ENCODE results near the gene IRAK2. TPM values are rescaled to one million over a fixed set of nuclear protein-coding genes. Genes with fewer than 3 reads are reported as not detected.

Gene IRAK2
- total and polyA plus RNA-seq, 2 of the 8 experiments (the other 6 are each of a cell fraction or from before 2014, with no cell fraction given): 1.5 TPM

DNA sequence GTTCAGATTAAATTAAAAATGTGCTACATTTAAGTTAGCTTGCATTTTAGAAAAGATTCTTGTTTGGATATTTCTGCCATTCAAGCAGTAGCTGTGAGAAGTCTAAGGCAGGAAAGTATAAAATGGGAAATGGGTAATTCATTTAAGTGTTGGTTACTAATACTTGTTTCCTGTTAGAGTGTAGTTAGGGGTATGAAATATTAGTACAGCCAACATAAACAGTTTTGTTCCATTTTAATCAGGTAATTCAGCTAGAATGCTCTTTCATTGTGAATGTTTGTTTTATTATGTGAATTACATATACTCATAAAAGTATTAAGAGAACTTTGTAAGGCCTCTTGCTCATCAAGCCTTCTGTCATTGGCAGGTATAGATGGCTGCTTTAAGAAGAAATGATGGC, 103.4 kb downstream of the IRAK2 start:
- Histone ChIP-seq H3K14ac (ENCODE audit: insufficient read length) (no peak overlapping the region), H2BK12ac (ENCODE audit: low read depth, low read length) (no peak overlapping the region), H3K27ac (ENCODE audit: low read depth, low read length) (no peak overlapping the region), H2AK5ac (ENCODE audit: low read depth, low read length) (no peak overlapping the region), H2AFZ (ENCODE audit: low read length) (no peak overlapping the region), H3K36me3 (ENCODE audit: control insufficient read depth in 2 of 4, insufficient read depth in 4 of 4, low read length in 3 of 4) (peaks cover 9 to 16% (median 12%) of the 10 kb centered on the region in 4 experiments; a peak in 6 of 8 replicates), H3K4me1 (replicated peaks in 1 of 4; ENCODE audit: control insufficient read depth in 3 of 4, insufficient read depth in 4 of 4, low read length in 3 of 4) (no peaks in the 10 kb centered on the region; a peak in 2 of 7 replicates), H4K20me1 (replicated peaks in 1 of 2; ENCODE audit: control insufficient read depth in 1 of 2, insufficient read depth in 2 of 2, low read length in 2 of 2) (peaks cover 4 to 5% of the 10 kb centered on the region in 2 experiments), H3K23ac (ENCODE audit: insufficient read length) (no peak overlapping the region), H3K56ac (replicated peaks; ENCODE audit: insufficient read length, low read depth, low read length) (no peak overlapping the region), H3K23me2 (ENCODE audit: low read depth, low read length) (no peaks in the 10 kb centered on the region), H2BK20ac (ENCODE audit: low read length) (no peak overlapping the region), H3K18ac (ENCODE audit: extremely low read depth, low read length) (no peak overlapping the region), H3K27me3 (replicated peaks in 1 of 4; ENCODE audit: control insufficient read depth in 3 of 4, extremely low read depth in 1 of 4, insufficient read depth in 3 of 4, low read length in 3 of 4) (no peaks in the 10 kb centered on the region), H4K5ac (ENCODE audit: insufficient read length, low read depth, low read length) (no peak overlapping the region), H3K79me2 (ENCODE audit: control insufficient read depth in 1 of 2, insufficient read depth in 2 of 2, low read length in 2 of 2) (peaks cover 0 to 53% of the 10 kb centered on the region in 2 experiments; a peak in 2 of 4 replicates), H3K9ac (replicated peaks in 1 of 4; ENCODE audit: extremely low read depth in 1 of 4, low read depth in 3 of 4, low read length in 3 of 4) (no peak overlapping the region), H3K9me3 (ENCODE audit: insufficient read depth in 2 of 2, low read depth in 1 of 2, low read length in 1 of 2) (no peaks in the 10 kb centered on the region), H4K91ac (replicated peaks; ENCODE audit: insufficient read length, low read length) (no peak overlapping the region), H3K4me3 (ENCODE audit: extremely low read depth in 1 of 4, insufficient read depth in 2 of 4, low read depth in 3 of 4, low read length in 4 of 4) (no peak overlapping the region), H2BK5ac (ENCODE audit: low read depth, low read length) (no peak overlapping the region), H4K8ac (ENCODE audit: extremely low read depth, insufficient read depth, low read length) (no peak overlapping the region), H3K4me2 (ENCODE audit: insufficient read depth in 1 of 2, low read depth in 2 of 2, low read length in 2 of 2) (no peak overlapping the region), H2BK120ac (replicated peaks; ENCODE audit: low read depth, low read length) (no peak overlapping the region), H2BK15ac (ENCODE audit: low read length) (no peak overlapping the region), H3K4ac (replicated peaks; ENCODE audit: insufficient read length, low read depth, low read length) (no peak overlapping the region), H3K79me1 (ENCODE audit: low read depth, low read length) (peaks cover 6% of the 10 kb centered on the region)
- FAIRE-seq (no peak), DNase-seq (ENCODE audit: low read depth in 1 of 2, low spot score in 2 of 2) (no peak)
- ChIA-PET CTCF (ENCODE audit: partially characterized antibody) (no interaction called here), POLR2A (ENCODE audit: partially characterized antibody) (interaction anchor here (1.9 kb wide), 1 partner anchor 15 kb away, joined by 4 read pairs; no protein-coding TSS in a partner anchor)
- TF ChIP-seq JUND (IDR thresholded peaks at IDR 0.05; ENCODE audit: low read length) (no peak), RAD21 (IDR thresholded peaks at IDR 0.05 in 1 of 2, conservative IDR thresholded peaks at IDR 0.05 in 1 of 2; ENCODE audit: low read depth in 2 of 2, low read length in 2 of 2) (no peak), BCL11A (IDR thresholded peaks at IDR 0.05; ENCODE audit: low read depth in 2 of 2, low read length in 2 of 2) (no peak), NANOG (IDR thresholded peaks at IDR 0.05; ENCODE audit: insufficient read depth, low read depth, low read length, poor library complexity, severe bottlenecking) (no peak), CBX8 (IDR thresholded peaks at IDR 0.05; ENCODE audit: borderline replicate concordance, low read depth, low read length) (no peak), GTF2F1 (IDR thresholded peaks at IDR 0.05; ENCODE audit: borderline replicate concordance, low read depth, low read length) (no peak), TAF1 (IDR thresholded peaks at IDR 0.05; ENCODE audit: low read depth, low read length) (no peak), SP2 (IDR thresholded peaks at IDR 0.05; ENCODE audit: low read length) (no peak), PHF8 (conservative IDR thresholded peaks at IDR 0.05; ENCODE audit: low read depth, low read length) (no peak), CBX5 (IDR thresholded peaks at IDR 0.05; ENCODE audit: low read depth, low read length) (no peak), POLR2AphosphoS5 (IDR thresholded peaks at IDR 0.05; ENCODE audit: low read depth, low read length) (no peak), KDM1A (IDR thresholded peaks at IDR 0.05; ENCODE audit: borderline replicate concordance, low read length) (no peak), ASH2L (IDR thresholded peaks at IDR 0.05; ENCODE audit: low read length) (no peak), BRCA1 (IDR thresholded peaks at IDR 0.05; ENCODE audit: low read depth, low read length) (no peak), JUN (IDR thresholded peaks at IDR 0.05; ENCODE audit: low read depth, low read length) (no peak)
- TF ChIP-seq, protein P1, sequence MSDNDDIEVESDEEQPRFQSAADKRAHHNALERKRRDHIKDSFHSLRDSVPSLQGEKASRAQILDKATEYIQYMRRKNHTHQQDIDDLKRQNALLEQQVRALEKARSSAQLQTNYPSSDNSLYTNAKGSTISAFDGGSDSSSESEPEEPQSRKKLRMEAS (IDR thresholded peaks at IDR 0.05): no peak

Measured in H1 (cell line).